Peyer's patch (tissue), 4 donors: ENCODE data around the gene P2RX7. TPM values are rescaled to one million over a fixed set of nuclear protein-coding genes. Genes with fewer than 3 reads are reported as not detected.
A peak's percentile ranks its signal among the peaks of the same experiment; 100 is the strongest.
"Not testable (repeated sequence)": the region's sequence is repeated elsewhere in the genome, so short reads cannot be mapped to it uniquely, and the experiment has no call there.

Experiments used
- DNase-seq, 3 donors: peaks; one replicate each; pipeline ENCODE4 v3.0.0-alpha.2; 2017 to 2019
- H3K27ac ChIP-seq, 4 donors: fragments of 200-600 bp; sonication (generic); one replicate each; pipeline ENCODE4 v1.5.1; 2016 to 2019
- H3K27me3 ChIP-seq, 2 donors: fragments of 200-600 bp; sonication (generic); one replicate each; pipeline ENCODE4 v1.5.1; 2019
- H3K36me3 ChIP-seq, 3 donors: fragments of 200-600 bp; sonication (generic); one replicate each; pipeline ENCODE4 v1.5.1; 2016 to 2019
- H3K4me1 ChIP-seq, 4 donors: fragments of 200-600 bp; sonication (generic); one replicate each; pipeline ENCODE4 v1.5.1; 2016 to 2019
- H3K4me3 ChIP-seq, 4 donors: fragments of 200-600 bp; sonication (generic); 1 replicate in 3 of 4; 2 replicates in 1 of 4; pipeline ENCODE4 v1.5.1; 2016 to 2019; ENCODE audit warnings: mild to moderate bottlenecking in 1 of 4
- H3K9me3 ChIP-seq, 4 donors: fragments of 200-600 bp; sonication (generic); one replicate each; pipeline ENCODE4 v1.5.1; 2016 to 2019; ENCODE audit warnings: mild to moderate bottlenecking in 1 of 4
- POLR2A ChIP-seq, 2 donors: fragments of 450-650 bp; IDR thresholded peaks; one replicate each; pipeline ENCODE4 v1.5.1; 2017; ENCODE audit warnings: antibody characterized with exemption in 2 of 2, mild to moderate bottlenecking in 2 of 2, moderate library complexity in 2 of 2
- total RNA-seq, 4 donors: library from RNA; depleted of rRNA; stranded (reverse); fragments of >200 nt; gene quantifications; one replicate each; pipeline ENCODE4 v1.1.0, GENCODE V29; 2016
- TF ChIP-seq, protein P1 (sequence below), 6 experiments: fragments of 450-650 bp in 4 of 6; fragments of 200-600 bp in 2 of 6; sonication (generic) in 1 of 6; IDR thresholded peaks; one replicate each; pipeline ENCODE4 v1.5.1; 2017 to 2019; ENCODE audit warnings: antibody characterized with exemption in 6 of 6, mild to moderate bottlenecking in 3 of 6, moderate library complexity in 1 of 6

P2RX7 gene
- total RNA-seq, 4 donors from 2014 or later: 1.0 to 9.1 (median 1.7) TPM; not detected in 1

DNA sequence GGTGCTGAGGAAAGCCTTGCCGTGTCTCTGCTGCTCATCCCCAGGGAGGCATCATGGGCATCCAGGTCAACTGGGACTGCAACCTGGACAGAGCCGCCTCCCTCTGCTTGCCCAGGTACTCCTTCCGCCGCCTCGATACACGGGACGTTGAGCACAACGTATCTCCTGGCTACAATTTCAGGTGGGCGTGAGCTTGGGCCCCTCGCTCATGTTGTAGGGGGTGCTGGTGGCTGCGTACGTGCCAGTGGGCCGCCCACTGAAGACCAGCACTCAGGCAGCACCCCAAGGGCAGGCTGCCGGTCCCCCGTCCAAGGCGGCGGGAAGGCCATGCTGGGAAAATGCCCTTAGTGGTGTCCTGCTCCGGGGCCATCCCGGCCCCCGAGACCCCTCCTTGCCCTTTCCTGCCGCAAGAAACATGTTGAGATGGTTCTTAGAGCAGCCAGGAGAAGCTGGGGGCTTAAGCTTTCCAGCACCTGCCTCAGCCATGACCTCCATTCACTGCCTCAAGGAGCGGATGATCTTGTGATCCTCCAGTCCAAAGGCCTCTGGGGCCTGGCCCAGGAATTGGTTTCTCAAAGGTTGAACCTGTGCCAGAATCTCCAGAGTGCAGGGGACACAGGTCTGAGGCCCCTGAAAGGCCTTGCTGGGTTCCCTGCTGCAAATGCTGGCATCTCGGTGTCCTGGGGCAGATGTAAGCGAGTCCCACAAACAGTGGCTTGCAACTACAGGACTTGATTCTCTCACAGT lies 96.4 kb downstream of the P2RX7 start:
- Histone ChIP-seq H3K4me3 (no peak overlapping the region), H3K27me3 (no peaks in the 10 kb centered on the region), H3K9me3 (no peaks in the 10 kb centered on the region), H3K27ac (peak overlapping the region in 1 of 4 donors; percentile 33), H3K36me3 (peaks cover 0 to 48% (median 0%) of the 10 kb centered on the region in 3 donors), H3K4me1 (peaks cover 0 to 16% (median under 1%) of the 10 kb centered on the region in 4 donors)
- TF ChIP-seq POLR2A (IDR thresholded peaks at IDR 0.05): no peak
- TF ChIP-seq, protein P1, sequence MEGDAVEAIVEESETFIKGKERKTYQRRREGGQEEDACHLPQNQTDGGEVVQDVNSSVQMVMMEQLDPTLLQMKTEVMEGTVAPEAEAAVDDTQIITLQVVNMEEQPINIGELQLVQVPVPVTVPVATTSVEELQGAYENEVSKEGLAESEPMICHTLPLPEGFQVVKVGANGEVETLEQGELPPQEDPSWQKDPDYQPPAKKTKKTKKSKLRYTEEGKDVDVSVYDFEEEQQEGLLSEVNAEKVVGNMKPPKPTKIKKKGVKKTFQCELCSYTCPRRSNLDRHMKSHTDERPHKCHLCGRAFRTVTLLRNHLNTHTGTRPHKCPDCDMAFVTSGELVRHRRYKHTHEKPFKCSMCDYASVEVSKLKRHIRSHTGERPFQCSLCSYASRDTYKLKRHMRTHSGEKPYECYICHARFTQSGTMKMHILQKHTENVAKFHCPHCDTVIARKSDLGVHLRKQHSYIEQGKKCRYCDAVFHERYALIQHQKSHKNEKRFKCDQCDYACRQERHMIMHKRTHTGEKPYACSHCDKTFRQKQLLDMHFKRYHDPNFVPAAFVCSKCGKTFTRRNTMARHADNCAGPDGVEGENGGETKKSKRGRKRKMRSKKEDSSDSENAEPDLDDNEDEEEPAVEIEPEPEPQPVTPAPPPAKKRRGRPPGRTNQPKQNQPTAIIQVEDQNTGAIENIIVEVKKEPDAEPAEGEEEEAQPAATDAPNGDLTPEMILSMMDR (IDR thresholded peaks at IDR 0.05): no peak
- DNase-seq: no peak

DNA sequence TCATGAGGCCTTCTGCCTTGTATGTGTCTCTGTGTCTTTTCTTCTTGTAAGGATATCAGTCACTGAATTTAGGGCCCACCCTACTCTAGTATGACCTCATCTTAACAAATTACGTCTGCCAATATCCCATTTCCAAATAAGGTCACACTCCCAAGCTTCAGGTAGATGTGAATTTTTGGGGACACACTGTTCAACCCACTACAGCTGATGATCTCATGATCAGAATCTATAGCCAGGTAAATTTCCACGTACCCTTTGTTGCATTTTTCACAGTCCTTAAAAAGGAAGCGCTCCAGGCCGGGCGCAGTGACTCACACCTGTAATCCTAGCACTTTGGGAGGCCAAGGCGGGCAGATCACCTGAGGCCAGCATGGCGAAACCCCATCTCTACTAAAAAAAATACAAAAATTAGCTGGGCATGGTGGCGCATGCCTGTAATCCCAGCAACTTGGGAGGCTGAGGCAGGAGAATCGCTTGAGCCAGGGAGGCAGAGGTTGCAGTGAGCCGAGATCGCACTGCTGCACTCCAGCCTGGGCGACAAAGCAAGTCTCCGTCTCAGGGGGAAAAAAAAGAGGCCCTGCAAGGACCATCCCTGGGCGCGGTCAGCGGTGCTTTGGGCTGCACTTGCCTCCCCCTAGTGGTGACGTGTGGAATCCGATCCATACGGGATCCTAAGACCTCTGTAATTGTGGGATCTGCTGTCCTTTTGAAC lies 97.3 kb downstream of the P2RX7 start:
- H3K4me3 ChIP-seq, H3K9me3 ChIP-seq, H3K27me3 ChIP-seq: not testable (repeated sequence)
- Histone ChIP-seq H3K36me3 (peaks cover 0 to 55% (median 0%) of the 10 kb centered on the region in 3 donors), H3K4me1 (peaks cover 0 to 16% (median 0%) of the 10 kb centered on the region in 4 donors), H3K27ac (peak overlapping the region in 1 of 4 donors; percentile 28)
- TF ChIP-seq, protein P1 (IDR thresholded peaks at IDR 0.05): peak; percentile 62 to 88 (median 85)
- peak; percentile 65 to 90 (median 81) for DNase-seq

DNA sequence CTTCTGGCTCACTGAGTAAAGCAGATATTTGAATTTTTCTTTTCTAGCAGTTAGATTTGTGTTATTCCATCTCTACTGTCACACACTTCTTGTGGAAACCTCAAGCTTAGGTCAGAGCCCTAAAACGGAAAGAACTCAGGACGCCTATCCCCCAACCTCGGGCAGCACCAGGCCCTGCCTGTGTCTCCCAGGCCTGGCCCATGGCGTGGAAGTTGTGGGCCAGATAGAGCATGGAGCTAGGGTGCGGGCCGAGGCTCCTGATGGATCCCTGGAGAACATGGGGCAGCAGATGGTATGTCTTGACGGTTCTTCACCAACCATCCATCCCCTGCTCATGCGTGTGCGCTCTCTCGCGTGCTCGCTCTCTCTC lies 97.8 kb downstream of the P2RX7 start:
- Histone ChIP-seq H3K27me3 (no peaks in the 10 kb centered on the region), H3K27ac (no peak overlapping the region), H3K36me3 (peaks cover 0 to 59% (median 0%) of the 10 kb centered on the region in 3 donors), H3K4me3 (no peak overlapping the region), H3K9me3 (no peaks in the 10 kb centered on the region), H3K4me1 (peaks cover 0 to 16% (median 0%) of the 10 kb centered on the region in 4 donors)
- TF ChIP-seq POLR2A (IDR thresholded peaks at IDR 0.05): no peak
- TF ChIP-seq, protein P1 (IDR thresholded peaks at IDR 0.05): no peak
- DNase-seq: no peak

DNA sequence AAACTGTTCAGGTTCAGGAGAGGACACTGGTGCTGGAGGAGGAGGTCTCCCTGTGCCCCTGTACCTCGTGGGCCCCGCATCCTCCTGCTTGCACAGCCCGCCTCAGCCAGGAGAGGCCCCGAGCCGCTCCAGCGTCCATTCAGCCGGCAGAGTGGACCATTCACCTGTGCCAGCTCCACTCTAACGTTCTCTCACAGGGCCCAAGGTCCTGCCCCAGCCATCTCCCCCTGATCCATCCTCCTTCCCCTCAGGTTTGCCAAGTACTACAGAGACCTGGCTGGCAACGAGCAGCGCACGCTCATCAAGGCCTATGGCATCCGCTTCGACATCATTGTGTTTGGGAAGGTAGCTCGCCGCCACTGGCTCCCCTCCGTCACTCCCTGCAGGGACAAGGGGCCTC lies 99.5 kb downstream of the P2RX7 start:
- DNase-seq: no peak
- TF ChIP-seq, protein P1 (IDR thresholded peaks at IDR 0.05): no peak
- TF ChIP-seq POLR2A (IDR thresholded peaks at IDR 0.05): no peak
- H3K27ac ChIP-seq: no peak overlapping the region
- H3K4me3 ChIP-seq: no peak overlapping the region
- no peaks in the 10 kb centered on the region for H3K27me3 ChIP-seq
- H3K4me1 ChIP-seq: peaks cover 0 to 16% (median 0%) of the 10 kb centered on the region in 4 donors
- H3K9me3 ChIP-seq: no peaks in the 10 kb centered on the region
- H3K36me3 ChIP-seq: peaks cover 0 to 61% (median 0%) of the 10 kb centered on the region in 3 donors

DNA sequence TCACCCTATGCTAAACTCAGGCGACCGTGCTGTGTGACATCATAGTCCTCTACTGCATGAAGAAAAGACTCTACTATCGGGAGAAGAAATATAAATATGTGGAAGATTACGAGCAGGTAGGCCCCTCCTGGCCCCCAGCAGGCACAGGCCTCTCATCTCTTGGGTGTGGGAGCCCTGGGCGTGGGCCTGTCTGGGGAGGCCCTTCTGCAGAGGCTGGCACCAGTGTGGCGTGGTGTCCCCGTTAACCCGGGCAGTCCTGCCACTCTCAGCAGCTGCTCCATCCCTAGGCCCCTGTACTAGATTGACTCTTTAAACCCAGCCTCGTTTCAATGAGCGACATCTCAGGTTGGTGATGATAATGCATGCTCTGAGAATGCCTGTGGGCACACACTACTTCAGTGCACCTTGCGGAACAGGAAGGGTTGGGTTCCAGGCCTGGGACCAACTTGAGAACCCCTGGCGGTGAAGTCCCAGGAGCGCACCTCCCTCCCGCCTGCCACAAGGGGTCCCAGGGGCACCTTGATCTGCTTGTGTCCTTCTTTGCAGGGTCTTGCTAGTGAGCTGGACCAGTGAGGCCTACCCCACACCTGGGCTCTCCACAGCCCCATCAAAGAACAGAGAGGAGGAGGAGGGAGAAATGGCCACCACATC lies 100.4 kb downstream of the P2RX7 start:
- Histone ChIP-seq H3K27me3 (no peaks in the 10 kb centered on the region), H3K4me3 (no peak overlapping the region), H3K9me3 (no peaks in the 10 kb centered on the region), H3K27ac (no peak overlapping the region), H3K4me1 (peaks cover 0 to 16% (median 0%) of the 10 kb centered on the region in 4 donors), H3K36me3 (peaks cover 0 to 70% (median 0%) of the 10 kb centered on the region in 3 donors)
- TF ChIP-seq POLR2A (IDR thresholded peaks at IDR 0.05): no peak
- TF ChIP-seq, protein P1 (IDR thresholded peaks at IDR 0.05): no peak
- DNase-seq: no peak
